Activated T-cell treated with anti-CD3 and anti-CD28 coated beads, Interleukin-2, amount 50 U/mL, for 1 hour (primary cell): Measurements from ENCODE around the gene FBLN5.
A peak's percentile ranks its signal among the peaks of the same experiment; 100 is the strongest.
"Not testable (repeated sequence)": the region's sequence is repeated elsewhere in the genome, so short reads cannot be mapped to it uniquely, and the experiment has no call there.

Experiments
- DNase-seq: peaks from one replicate; pipeline ENCODE4 v3.0.0-alpha.2; 2020

FBLN5 gene

DNA sequence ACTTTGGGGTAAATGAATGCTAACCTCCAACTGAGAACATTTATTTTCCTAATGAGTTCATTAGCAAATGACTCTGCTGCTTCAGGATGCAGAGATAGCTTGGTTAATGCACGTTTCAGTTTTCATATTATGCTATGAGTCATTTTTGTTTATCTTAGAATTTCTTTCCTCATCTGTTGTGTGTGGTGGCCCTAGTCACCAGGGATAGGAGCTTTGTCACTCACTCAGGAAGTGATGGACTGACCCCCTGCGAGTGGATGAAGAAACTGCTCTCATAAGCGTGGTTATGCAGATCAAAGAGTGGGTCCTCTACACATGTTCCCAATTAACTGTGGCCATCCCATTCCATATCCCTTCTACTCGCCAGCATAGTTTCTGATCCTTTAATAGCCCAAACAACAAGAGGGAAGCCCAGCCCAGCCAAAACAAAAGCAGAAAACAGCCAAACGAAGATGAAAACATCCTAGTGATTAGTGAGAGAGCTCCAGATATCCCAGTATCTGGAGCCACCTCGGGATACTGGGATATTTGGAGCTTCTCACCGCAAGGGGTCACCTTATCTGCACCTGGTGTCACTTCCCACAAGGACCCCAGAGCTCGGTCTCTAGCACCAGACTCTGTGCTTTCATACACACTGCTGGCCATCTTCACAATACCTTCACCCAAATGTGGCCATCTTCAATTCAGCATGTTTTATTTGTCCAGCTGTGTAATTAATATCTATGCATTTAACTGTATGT lies 88.8 kb downstream of the FBLN5 start:
- DNase-seq, result no peak

DNA sequence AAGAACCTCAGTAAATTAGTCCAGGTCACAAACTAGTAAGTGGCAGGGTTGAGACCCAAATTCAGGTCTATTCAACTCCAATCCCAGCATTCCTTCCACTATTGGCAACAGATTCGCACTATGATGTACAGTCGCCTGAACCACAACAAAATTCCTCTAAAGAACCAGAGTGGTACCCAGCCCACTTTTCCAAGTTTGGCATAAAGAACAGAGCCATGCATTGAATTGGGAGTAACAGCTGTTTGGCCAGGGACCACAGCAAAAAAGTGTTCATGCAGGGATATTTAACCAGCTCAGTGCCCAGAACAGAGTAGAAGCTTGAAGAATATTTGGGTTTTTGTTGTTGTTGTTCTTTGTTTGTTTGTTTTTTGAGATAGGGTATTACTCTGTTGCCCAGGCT lies 89.9 kb downstream of the FBLN5 start:
- no peak for DNase-seq

DNA sequence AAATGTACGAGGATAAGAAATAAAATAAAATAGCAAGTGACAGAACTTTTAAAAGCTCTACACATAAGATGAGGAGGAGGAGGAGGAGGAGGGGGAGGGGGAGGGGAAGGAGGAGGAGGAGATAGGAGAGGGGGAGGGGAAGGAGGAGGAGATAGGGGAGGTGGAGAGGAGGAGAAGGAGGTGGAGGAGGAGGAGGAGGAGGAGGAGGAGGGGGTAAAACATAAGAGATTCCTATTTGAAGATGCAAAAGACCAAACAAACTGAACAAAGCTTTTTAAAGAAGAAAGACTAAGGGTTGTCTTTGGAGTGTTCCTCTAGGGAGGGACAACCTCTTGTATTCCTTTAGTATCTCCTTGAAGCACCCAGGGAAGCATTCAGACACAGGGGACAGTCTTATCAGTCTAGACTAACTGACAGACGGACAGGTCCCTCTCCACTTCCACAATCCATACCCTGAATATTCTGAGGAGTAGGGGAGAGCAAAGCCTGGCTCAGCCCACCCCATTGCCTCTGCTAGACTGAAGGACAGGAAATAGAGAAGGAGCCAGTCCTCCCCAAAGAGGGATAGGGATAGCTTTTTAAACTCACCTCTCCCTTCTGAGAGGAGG lies 93.1 kb downstream of the FBLN5 start:
- DNase-seq, result no peak

DNA sequence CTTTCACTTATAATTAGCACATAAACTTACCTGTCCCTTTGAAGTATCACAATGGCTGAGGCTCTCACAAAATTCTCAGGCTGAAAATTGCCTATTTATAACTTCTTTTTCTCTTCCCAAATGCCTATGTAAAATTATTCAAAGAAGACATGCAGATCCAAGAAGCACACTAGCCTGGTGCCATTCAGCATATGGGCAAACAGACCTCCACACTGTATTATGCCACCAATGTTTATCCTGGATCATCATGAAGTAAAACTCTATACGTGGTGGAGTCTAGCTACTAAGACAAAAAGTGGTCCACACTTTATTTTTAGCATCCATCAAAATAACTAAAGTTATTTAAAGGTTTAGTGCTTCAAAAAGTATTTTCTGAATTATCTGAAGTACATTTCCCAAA lies 95.9 kb downstream of the FBLN5 start:
- DNase-seq, result no peak

DNA sequence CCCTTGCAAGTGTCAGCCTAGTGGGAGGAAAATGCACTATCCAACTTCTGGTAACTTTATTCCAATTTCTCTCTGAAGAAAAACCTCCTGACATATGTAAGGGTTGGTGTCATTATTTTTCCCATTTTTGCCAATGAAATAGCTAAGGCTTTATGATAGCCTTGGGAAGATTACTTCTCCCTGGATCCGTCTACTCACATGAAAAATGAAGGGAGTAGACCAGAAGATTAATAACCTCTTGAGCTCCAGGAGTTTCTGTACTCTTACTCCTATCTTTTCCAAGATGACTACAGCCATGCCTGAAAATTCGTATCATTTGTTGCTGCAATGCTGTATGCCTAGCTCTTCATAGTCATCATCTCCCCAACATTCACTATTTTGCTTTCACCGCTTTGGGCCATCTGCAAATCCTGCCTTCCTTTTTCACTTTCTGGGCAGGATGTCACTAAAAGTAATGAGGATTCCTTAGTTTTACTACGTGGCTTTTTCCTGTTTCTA lies 98.9 kb downstream of the FBLN5 start:
- no peak for DNase-seq

DNA sequence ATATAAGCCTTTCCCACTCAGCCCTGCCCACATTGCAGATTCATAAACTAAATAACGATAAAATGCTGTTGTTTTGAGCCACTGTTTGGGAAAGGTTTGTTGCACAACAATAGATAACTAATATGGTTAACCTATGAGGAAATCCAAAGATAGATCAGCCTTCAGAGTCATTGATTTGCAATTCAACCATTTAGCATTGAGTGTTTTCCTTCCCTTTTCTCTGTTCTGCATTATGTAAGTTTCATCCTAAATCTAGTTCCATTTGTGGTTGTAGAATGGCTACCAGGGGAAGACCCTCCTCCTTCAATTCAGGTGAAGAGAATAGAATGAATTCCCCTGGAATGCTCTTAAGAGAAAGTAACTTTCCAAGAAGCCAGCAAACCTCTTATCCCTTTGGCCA lies 99.8 kb downstream of the FBLN5 start:
- DNase-seq, result no peak

DNA sequence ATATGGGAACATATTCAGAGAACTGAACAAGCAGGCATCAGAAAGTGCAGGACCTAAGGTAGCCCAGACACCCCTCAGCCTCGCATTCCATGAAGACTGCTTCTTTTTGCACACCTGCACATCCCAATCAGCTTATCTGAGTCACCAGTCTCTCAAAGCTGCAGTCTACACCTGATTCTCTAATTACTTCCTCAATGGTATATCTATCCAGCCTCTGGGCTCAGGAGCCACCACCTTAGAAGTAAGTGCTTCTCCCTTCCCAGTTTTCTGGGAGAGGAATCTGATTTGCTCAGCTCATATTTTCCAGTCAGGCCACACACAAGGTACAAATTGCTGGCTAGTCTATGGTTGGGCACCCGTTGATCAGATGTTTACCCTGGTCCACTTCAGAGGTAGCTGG lies 101.8 kb downstream of the FBLN5 start:
- no peak for DNase-seq

DNA sequence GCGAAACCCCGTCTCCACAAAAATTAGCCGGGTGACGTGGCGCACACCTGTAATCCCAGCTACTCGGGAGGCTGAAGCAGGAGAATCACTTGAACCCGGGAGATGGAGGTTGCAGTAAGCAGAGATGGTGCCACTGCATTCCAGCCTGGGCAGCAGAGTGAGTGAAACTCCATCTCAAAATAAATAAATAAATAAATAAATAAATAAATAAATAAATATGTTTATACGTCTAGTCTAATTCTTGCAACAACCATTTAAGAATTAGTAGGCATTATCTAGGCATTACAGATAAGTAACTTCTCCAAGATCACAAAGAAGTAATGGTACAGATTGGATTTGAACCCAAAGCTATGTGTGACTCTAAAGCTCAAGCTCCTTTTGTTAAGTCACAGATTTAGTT lies 102.4 kb downstream of the FBLN5 start:
- not testable (repeated sequence) for DNase-seq

DNA sequence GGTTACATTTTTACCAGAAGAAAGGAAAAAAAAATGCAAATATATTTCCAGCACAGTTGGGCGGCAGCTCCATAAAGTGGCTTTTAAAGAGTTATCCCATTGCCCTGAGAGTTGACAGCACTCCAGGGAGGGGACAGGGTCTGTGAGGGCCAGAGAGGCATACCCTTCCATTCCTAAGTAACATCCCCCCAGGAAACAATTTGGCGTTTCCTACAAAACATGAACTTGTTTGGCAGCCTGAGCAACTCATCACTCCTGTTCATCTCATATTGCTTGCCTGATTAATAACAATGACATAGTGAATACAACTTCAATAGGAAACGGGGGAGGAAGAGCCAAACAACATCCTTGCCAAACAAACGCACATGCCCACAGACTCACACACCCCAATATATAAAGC lies 103.5 kb downstream of the FBLN5 start:
- DNase-seq, result no peak

DNA sequence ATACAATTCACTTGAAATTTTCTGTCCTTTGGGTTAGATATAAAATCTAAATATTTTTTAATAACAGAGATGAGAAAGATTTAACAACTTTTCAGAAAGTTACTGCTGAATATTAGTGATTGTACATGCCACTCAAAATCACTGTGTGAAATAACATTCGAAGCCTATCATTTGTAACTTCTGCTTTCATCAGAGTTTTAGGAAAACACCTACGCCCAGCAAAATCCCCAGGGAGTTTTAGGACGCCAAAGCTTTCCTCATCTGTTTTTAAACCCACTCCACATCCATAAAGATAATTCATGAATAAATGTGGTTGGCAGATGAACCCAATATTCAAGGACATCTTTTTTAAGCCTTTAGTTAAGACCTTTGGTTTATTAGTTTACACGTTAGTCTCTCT lies 104.1 kb downstream of the FBLN5 start:
- DNase-seq, result no peak

DNA sequence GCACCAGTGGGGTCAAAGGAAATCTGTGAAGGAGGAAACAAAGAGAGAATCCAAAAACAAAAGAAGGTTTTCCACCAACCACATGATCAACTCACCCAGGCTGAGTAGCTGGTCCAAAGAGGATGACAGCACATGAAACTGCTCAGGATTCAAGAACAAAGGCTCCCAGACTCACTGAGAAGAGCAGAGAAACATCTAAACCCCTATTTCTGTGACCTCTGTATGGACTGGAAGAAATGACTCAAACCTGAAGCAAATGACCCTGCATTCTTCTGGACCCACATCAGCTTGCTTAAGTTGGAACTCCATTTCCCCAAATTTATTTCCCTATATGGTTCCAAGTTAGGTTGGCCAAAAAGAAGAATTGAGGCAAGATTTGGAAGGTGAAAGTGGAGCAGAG lies 106.4 kb downstream of the FBLN5 start:
- DNase-seq, result no peak

DNA sequence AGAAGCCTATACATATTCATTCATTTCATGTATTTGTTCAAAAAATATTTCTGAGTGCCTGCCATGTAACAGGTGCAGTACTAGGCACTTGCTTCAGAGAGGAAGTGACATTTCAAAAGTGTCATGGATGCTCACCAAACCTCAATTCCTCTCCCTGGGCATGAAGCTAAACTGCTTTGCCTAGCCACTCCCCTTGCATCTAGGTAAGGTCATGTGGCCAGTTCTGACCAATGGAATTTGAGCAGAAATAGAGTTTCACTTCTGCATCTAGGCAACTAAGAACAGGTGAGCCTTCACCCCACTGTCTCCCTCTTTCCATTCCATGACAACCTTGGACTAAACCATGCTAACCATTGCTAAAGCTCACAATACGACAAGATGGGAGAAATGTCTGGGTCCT lies 107.7 kb downstream of the FBLN5 start:
- no peak for DNase-seq

DNA sequence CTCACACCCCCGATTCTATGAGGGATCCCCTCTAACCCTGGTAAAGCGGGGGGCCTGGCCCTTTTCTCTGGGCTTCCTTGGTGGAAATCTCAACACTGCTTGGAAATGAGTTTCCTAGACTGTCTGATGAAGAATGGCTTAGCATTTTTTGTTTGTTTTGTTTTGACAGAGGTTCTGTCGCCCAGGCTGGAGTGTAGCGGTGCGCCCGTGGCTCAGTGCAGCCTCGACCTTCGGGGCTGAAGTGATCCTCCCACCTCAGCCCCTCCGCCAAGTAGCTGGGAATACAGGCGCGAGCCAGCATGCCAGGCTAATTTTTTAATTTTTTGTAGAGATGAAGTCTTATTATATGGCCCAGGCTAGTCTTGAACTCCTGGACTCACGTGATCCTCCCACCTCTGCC lies 110.4 kb downstream of the FBLN5 start:
- no peak for DNase-seq

DNA sequence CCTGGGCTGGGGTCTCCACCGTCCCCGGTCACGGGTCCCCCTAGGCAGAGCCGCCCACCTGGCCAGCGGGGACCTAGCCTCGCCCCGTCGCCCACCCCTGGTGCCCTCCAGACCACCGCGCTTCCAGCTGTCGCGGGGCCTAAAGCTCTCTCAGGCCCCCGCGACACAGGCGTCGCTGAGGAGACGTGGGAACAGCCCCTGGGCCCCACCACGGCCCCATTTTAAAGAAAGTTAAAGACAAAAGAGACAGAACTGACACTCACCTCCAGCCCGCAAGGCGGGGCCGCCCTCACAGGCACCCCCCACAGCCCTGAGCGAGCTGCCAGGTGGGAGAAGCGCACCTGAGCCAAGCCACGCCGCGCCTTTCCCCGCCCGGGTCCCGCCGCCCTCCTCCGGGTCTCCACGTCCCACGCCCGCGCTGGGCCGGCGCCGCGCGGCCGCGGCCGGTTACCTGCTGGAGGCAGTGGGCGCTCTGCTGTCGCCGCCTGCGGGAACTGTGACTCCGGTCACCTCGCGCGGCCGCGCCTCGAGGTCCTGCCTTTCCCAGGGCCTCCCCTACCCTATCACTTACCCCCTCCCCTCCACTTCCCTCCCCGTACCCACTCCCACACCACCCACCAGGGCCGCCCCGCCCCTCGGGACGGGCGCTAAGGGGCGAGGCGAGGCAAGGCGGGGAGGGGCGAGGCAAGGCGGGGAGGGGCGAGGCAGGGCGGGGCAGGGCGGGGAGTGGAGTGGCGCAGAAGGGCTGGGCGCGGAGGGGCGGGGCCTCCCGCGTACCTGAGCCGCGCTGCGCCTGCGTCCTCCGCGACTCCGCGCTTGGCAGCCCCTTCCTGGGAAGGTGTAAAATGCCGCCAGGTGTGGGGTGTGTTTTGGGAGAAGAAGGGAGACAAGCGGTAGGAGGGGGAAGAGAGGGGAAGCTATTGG lies 111.3 kb downstream of the FBLN5 start:
- DNase-seq, result peak; percentile 85

DNA sequence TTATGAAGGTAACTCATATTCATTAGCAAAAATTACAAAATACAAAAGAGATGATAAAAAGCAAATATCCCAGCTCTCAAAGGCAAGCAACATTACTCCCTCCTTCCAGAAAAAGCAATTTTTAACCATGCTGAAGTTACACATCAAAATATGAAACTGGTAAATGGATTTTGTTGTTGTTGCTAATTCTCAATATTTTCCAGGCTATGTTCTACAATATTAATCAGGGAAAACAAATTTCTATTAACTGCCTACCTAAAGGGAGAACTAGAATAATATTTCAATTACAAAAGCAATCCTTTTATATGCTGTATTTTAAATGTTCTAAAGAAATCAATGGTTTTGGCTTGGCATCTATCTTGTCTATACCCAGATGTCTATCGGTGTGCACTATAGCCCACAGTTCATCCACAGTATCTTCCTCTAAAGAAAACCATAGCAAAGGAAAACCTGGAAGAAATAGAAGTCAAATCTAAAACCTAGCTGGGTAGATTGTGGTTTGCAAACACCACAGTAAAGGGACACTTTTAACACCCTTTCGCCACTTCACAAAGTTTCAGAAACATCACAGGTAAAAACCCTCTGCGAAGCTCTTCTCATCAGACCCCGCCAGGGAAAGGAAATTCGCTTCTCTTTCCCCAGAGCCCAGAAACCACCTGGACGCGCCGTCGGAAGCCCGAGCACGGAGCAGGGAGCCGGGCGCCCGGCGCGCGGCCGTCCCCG lies 112.1 kb downstream of the FBLN5 start:
- DNase-seq, result no peak

DNA sequence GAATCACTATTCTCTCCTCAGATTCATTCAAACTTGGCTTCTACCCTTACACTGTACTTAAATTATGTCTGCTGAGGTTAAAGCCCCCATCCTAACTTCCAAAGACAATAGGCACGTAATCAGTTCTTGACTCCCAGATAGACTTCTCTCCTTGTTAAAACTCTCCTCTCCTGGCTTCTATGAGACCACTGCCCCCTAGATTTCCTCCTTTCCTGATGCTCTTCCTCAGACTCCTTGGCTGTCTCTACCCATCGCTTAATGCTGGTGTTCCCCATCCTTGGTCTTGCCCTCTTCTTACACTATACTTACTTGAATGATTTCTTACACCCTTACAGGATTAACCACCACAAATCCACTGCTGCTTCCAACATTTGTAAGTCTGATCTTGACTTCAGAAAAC lies 112.9 kb downstream of the FBLN5 start:
- DNase-seq, result no peak

DNA sequence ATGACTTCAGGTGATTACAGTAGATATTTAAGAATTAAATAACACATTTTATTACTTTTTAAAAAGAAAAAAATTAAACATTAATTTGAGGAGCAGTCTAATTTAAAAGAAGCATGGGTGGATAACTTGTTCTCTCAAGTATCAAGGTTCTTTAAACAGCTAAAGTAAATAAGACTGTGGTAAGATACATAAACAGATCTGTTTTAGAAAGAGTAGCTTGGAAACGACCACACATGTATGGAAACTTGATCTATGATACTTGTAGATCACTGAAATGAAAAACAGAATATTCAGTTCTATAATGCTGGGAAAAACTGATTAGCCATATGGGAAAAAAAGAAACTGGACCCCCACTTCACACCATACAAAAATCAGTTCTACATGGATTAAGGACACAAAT lies 116.2 kb downstream of the FBLN5 start:
- DNase-seq, result no peak

DNA sequence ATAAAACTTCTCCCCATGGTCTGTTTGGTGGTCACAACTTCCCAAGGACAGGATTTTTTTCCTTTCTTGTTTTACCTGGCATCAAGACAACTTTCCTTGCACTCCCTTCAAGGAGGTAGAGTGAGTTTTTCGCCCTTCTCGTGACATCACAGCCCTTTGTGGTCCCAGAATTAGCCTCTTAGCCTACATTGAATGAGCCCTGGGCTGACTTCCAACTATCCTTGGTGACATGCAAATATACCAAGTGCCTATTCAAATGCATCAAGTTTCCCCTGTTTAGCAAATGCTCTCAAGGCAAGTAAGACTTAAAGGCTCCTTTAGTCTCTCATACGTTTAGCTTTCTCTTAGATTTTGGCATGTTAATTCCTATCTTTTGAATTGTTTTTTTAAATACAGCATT lies 116.7 kb downstream of the FBLN5 start:
- DNase-seq, result no peak

DNA sequence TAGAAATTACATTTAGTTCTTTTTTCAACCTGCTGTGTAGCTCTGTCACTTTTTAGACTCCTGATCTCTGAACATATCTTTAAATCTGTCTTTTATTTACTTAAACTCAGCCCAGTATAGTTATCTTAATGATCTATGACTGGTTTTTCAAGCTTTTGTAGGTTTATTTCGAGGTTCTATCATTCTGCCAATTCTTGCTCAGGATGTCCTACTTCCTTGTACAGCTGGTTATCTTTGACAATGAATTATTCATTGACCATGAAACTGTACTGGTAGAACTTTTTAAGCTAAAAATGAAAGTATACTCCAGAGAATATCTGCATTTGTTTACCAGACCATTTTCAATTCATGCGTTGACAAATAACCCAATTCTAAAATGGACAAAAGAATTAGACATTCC lies 118.0 kb downstream of the FBLN5 start:
- no peak for DNase-seq

DNA sequence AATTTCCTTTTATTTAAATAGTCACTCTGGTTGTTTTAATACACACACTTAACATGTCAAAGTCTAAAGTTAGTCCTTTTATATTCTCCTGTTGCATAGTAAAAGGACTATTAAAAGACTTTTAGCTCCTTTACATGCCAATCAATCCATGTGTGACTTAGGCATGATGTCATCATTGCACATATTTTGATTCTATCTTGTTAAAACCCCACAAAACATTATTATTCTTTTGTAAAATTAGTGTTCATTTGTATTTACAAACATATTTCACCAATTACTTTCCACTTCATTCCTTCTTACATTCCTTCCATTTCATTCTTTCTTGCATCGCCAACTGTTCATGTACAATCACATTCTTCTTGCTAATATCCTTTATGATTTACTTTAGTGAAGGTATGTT lies 119.7 kb downstream of the FBLN5 start:
- no peak for DNase-seq
